ENCODE measurements around the gene CD86. TPM values are rescaled to one million over a fixed set of nuclear protein-coding genes. Genes with fewer than 3 reads are reported as not detected.
"Not testable (repeated sequence)": the region's sequence is repeated elsewhere in the genome, so short reads cannot be mapped to it uniquely, and the experiment has no call there.

Gene CD86
- total RNA-seq, 2 donors from 2014 or later: 5.0 to 9.7 TPM

DNA sequence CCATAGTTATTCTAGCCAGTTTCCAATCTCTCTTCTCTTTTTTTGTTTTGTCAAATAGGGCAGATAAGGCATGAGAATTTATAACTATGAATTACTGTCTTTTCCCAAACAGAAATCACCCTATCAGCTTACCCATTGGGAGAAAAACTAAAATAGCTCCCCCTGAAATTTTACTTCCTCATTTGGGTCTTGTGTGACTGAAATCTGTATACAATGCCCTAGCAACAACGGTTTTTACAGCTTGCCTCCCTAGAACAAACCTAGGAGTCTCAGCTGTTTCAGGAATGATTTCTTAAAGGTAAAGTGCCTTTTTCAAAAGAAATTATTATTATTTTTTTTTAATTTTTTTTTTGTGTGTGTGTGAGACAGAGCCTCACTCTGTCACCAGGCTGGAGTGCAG lies 56.8 kb downstream of the CD86 start:
- DNase-seq (ENCODE audit: low spot score): no peak
- intact Hi-C loops (cut with DNase I): no loop called here

DNA sequence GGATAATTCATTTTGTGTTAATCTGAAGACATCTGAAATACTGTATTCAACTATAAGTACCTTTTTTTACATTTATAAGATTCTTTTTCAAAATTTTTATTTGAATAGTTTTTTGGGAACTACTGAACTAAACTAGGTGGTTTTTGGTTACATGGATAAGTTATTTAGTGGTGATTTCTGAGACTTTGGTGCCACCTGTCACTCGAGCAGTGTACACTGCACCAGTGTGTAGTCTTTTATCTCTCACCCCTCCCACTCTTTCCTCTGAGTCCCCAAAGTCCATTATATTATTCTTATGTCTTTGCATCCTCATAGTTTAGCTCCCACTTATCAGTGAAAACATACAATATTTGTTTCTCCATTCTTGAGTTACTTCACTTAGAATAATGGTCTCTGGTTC lies 57.6 kb downstream of the CD86 start:
- no peak for DNase-seq (ENCODE audit: low spot score)
- intact Hi-C loops (cut with DNase I): no loop called here

DNA sequence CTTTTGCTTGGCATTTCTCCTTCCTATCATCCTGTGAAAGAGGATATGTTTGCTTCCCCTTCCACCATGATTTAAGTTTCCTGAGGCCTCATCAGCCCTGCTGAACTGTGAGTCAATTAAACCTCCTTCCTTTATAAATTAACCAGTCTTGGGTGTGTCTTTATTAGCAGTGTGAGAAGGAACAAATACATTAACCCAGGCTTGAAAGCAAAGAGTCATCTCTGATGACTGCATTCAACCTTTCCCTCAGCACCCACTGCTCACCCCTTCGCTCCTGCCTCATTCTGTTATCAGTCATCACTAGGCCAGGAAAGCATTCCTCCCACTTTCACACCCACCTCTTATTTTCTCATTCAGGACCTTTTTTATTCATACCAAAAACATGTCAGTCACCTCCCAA lies 68.7 kb downstream of the CD86 start:
- no peak for DNase-seq (ENCODE audit: low spot score)
- intact Hi-C loops (cut with DNase I): no loop called here

DNA sequence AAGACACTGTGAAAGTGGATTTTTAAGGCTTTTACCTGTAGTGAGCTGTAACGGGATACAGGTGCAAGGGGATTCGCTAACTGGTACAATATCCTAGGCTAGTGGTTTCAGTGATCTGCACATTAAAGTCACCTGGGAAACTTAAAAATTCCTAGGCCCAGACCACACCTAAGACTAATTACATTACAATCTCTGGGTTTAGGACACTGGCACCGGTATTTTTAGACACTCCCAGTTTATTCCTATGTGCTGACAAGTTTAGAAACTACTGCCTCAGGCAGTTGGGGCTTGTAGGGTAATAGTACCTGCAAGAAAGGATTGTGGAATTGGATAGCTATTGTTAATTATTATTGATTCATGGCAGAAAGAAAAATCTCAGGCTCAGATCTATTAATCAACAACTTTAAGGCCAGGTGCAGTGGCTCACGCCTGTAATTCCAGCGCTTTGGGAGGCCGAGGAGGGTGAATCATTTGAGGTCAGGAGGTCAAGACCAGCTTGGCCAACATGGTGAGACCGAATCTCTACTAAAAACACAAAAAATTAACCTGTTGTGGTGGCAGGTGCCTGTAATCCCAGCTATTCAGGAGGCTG lies 77.9 kb downstream of the CD86 start:
- intact Hi-C loops (cut with DNase I): no loop called here
- no peak for DNase-seq (ENCODE audit: low spot score)

DNA sequence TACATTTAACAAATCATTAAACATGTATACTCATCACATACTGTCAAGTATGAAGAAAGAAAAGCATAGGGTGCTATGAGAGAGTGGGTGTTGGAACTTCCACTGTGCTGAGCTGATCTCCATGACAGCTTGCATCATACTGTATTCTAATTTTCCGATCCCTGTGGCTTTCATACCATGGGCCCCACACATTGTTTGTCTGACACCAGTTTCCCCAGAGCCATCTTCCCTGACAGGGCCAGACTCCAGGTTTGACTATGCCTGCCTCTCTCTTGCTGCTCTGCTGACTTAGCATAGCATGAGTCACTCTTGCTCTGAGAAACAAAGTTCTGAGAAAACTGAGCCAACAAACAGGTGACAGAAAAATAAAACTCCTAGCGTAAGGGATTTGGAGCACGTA lies 91.3 kb downstream of the CD86 start:
- DNase-seq (ENCODE audit: low spot score): no peak
- intact Hi-C loops (cut with DNase I): no loop called here

DNA sequence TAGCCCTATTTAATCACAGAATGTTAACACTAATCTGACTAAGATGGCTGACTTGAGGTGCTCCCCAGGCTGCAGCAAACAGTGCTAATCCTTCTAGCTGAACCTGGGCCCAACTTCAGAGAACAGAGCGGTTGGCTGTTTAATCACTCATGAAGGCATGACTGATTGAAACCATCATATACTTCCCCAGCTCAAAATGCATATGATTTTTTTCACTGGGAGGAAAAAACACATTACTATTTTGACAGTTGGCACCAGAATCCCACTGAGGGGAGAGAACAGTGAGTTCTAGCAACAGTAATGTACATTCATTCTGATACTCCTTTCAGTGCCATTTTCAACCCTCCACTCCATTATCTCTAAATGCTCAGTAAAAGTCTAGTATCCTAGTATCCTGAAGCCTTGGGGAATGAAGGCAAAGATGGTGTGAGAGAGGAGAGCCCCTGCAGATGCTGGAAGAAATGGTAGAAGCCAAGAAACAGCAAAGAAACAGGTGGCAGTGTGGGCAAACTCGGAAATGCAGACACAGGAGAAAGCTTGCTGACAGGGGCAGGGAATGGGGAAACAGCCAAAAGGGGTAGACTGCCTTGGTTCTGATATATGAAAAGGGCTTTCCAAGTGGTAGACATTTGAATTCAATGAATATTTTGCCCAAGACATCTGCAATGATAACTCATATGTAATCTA lies 93.9 kb downstream of the CD86 start:
- DNase-seq (ENCODE audit: low spot score): no peak
- intact Hi-C loops (cut with DNase I): no loop called here

DNA sequence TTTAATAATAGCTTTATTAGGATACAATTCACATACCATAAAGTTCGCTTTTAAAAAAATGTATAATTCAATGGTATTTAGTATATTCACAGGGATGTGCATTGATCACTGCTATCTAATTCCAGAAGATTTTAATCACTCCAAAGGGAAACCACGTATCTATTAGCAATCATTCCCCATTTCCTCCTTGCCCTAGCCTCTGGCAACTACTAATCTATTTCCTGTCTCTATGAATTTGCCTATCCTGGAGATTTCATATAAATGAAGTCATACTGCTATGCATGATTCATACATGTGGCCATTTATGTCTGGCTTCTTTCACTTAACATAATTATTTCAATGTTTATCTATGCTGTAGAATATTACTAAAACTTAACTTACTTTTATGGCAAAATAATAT lies 96.3 kb downstream of the CD86 start:
- intact Hi-C loops (cut with DNase I): no loop called here
- DNase-seq (ENCODE audit: low spot score): no peak

DNA sequence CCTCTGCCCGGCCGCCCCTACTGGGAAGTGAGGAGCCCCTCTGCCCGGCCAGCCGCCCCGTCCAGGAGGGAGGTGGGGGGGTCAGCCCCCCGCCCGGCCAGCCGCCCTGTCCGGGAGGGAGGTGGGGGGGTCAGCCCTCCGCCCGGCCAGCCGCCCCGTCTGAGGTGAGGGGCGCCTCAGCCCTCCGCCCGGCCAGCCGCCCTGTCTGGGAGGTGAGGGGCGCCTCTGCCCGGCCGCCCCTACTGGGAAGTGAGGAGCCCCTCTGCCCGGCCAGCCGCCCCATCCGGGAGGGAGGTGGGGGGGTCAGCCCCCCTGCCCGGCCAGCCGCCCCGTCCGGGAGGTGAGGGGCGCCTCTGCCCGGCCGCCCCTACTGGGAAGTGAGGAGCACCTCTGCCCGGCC lies 109.8 kb downstream of the CD86 start:
- DNase-seq (ENCODE audit: low spot score); intact Hi-C loops (cut with DNase I): not testable (repeated sequence)

DNA sequence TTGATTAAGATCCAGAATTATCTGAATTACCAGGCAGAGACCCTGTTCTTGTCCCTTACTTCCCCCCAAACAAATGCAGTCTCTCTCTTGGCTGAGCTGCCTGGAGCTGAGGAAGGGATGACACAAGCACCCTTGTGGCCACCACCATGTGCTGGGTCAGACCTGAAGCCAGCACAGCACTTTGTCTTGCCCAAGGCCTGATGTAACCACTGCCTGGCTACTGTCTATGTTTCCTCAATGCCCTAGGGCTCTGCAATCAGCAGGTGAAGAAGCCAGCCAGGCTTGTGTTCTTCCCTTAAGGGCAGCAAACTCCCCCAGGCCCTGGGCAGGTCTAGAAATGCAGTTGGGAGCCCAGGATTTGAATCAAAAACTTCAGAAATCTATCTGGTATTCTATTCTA lies 112.5 kb downstream of the CD86 start:
- intact Hi-C loops (cut with DNase I): no loop called here

DNA sequence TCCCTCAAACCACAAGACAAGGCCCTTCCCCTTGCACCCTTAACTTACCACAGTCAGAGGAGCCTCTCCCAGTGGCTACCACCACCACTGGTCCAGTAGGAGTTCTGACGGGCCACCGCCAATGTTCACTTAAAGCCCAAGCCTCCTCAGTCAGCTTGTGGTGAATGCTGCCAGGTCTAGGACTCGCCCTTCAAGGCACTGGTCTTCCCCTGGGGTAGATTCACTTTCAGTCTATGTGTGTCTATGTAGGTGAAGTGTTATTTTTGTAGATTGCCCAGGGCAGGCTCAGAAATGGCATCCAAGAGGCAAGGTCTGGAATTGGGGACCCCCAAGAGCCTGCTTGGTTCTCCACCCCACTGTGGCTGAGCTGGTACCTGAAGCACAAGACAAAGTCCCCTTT lies 112.9 kb downstream of the CD86 start:
- DNase-seq (ENCODE audit: low spot score): no peak
- intact Hi-C loops (cut with DNase I): no loop called here

More for the DNA sequence above, 112.5 kb downstream of the CD86 start:
- DNase-seq (ENCODE audit: low spot score): no peak

DNA sequence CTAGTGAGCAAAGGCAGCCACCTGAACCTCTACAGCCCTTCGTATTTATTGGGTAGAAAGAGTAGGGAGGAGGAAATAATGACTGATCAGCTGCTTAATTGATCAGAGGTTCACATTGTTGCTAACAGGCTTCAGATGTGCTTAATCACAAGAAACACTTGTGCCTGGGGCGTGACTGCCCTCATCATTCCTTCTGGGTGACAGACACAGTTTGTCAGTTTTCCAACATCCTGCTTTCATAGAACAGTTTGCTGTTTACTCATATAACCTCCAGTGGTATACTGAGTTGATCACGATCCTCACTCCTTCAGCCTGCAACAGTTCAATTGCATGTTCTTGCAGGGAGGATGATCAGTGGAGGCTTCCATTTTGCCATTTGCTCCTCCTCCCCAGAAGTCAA lies 114.7 kb downstream of the CD86 start:
- intact Hi-C loops (cut with DNase I): no loop called here
- DNase-seq (ENCODE audit: low spot score): no peak

Other genes starting within 250 kb of the CD86 start
- 10 to 100 TPM; 11.6 to 13.8 TPM for gene IQCB1, start 220.3 kb upstream of the CD86 start, total RNA-seq
- 1 to 10 TPM; 5.0 to 7.9 TPM for gene EAF2, start 220.2 kb upstream of the CD86 start, total RNA-seq
- gene SLC15A2, start 161.0 kb upstream of the CD86 start, total RNA-seq: 1 to 10 TPM; 2.0 to 2.1 TPM
- under 1 TPM in 1 of 2 donors, not detected in 1; 0.10 TPM for gene ILDR1, start 33.1 kb upstream of the CD86 start, total RNA-seq
- not detected for gene CASR, start 128.3 kb downstream of the CD86 start, total RNA-seq